GM12878 (cell line): ENCODE measurements around the gene SLC25A27. TPM values are rescaled to one million over a fixed set of nuclear protein-coding genes. Genes with fewer than 3 reads are reported as not detected.

ENCODE experiments used
- ATAC-seq: fragments of 200-7000 bp; cut with Tn5 transposase; 3 replicates; pipeline ENCODE4 v1.9.1; 2020; ENCODE audit warnings: mild to moderate bottlenecking, moderate library complexity
- BruUV-seq: library from RNA; stranded (reverse); fragments of 400-500 nt; replicated peaks from 2 replicates; lab custom pipeline; 2021; lab: Mats Ljungman, UMichigan
- CTCF ChIA-PET: fragments of 300-600 bp; sonication (Branson Sonifier 250); formaldehyde crosslinking; extraction: SDS; loops from one replicate; lab custom pipeline; 2021; ENCODE audit warnings: inconsistent platforms; lab: Yijun Ruan, JAX
- POLR2A ChIA-PET: fragments of 350-600 bp; formaldehyde crosslinking; extraction: SDS; loops from one replicate; lab custom pipeline; 2021; ENCODE audit warnings: inconsistent platforms; lab: Charles Lee
- RAD21 ChIA-PET: fragments of 300-600 bp; sonication (Branson Sonifier 250); formaldehyde crosslinking; loops from one replicate; lab custom pipeline; 2023; ENCODE audit warnings: antibody characterized with exemption; ENCODE audit not compliant: unreplicated experiment; lab: Charles Lee
- SMC1A ChIA-PET: fragments of 300-600 bp; sonication (Branson Sonifier 250); formaldehyde crosslinking; loops from one replicate; lab custom pipeline; 2023; ENCODE audit not compliant: unreplicated experiment, uncharacterized antibody; lab: Charles Lee
- DNase-seq: peaks from one replicate; pipeline ENCODE4 v3.0.0-alpha.2; 2011; ENCODE audit warnings: low read depth, low spot score
- FAIRE-seq: peaks from 3 replicates; lab custom pipeline; 2011; peaks lifted over from hg19 to GRCh38; lab: Jason Lieb, UNC
- H2AFZ ChIP-seq: 2 replicates; pipeline ENCODE4 v1.6.0; 2011; ENCODE audit warnings: low read depth, low read length, control low read depth; ENCODE audit not compliant: control insufficient read depth
- H3K27ac ChIP-seq: 2 replicates; pipeline ENCODE4 v1.5.1; 2011; ENCODE audit warnings: control low read depth; ENCODE audit not compliant: control insufficient read depth, insufficient read depth
- H3K27me3 ChIP-seq, 2 experiments: replicated peaks in 1 of 2; 2 replicates each; pipeline versions ENCODE4 v1.6.0 to v1.6.1; 2011; ENCODE audit warnings: low read length in 1 of 2; ENCODE audit not compliant: control insufficient read depth in 2 of 2, insufficient read depth in 2 of 2
- H3K36me3 ChIP-seq, 2 experiments: 2 replicates each; pipeline ENCODE4 v1.5.1; 2011; ENCODE audit warnings: low read length in 1 of 2; ENCODE audit not compliant: control insufficient read depth in 2 of 2, insufficient read depth in 2 of 2
- H3K4me1 ChIP-seq: 2 replicates; pipeline ENCODE4 v1.6.1; 2011; ENCODE audit warnings: mild to moderate bottlenecking, low read length, moderate library complexity, mixed read lengths; ENCODE audit not compliant: control insufficient read depth, insufficient read depth
- H3K4me2 ChIP-seq: 2 replicates; pipeline ENCODE4 v1.6.0; 2011; ENCODE audit warnings: control low read depth; ENCODE audit not compliant: control insufficient read depth, insufficient read depth
- H3K4me3 ChIP-seq: fragments of 200-600 bp; sonication (generic); 2 replicates; pipeline ENCODE4 v1.5.1; 2016
- H3K79me2 ChIP-seq: 2 replicates; pipeline ENCODE4 v1.6.0; 2011; ENCODE audit warnings: low read length; ENCODE audit not compliant: control insufficient read depth, insufficient read depth
- H3K9ac ChIP-seq: 2 replicates; pipeline ENCODE4 v1.8.0; 2011; ENCODE audit warnings: low read length, control low read depth, mixed read lengths; ENCODE audit not compliant: control insufficient read depth, insufficient read depth
- H3K9me3 ChIP-seq: replicated peaks from 3 replicates; pipeline ENCODE4 v1.5.1; 2011; ENCODE audit warnings: mild to moderate bottlenecking, low read length; ENCODE audit not compliant: control insufficient read depth, insufficient read depth
- H4K20me1 ChIP-seq: 2 replicates; pipeline ENCODE4 v1.6.0; 2011; ENCODE audit not compliant: control insufficient read depth, insufficient read depth
- CHD1 ChIP-seq: IDR thresholded peaks from 2 replicates; pipeline ENCODE4 v1.6.1; 2012; ENCODE audit warnings: low read depth, low read length, improper control_type of control experiment
- EED ChIP-seq: sonication (generic); IDR thresholded peaks from 2 replicates; pipeline ENCODE4 v1.6.1; 2016; ENCODE audit warnings: antibody characterized with exemption, low read depth
- EZH2 ChIP-seq: IDR thresholded peaks from 2 replicates; pipeline ENCODE4 v1.6.1; 2012; ENCODE audit warnings: low read depth, mild to moderate bottlenecking, control low read depth, inconsistent platforms, low read length, borderline replicate concordance; ENCODE audit not compliant: control insufficient read depth
- FOXK2 ChIP-seq: fragments of 450-650 bp; IDR thresholded peaks from 2 replicates; pipeline ENCODE4 v1.6.1; 2017; ENCODE audit warnings: mild to moderate bottlenecking, moderate library complexity
- FOXM1 ChIP-seq: IDR thresholded peaks from 2 replicates; pipeline ENCODE4 v1.6.1; 2012; ENCODE audit warnings: low read depth, mild to moderate bottlenecking, inconsistent platforms, low read length, moderate library complexity
- HDGF ChIP-seq: fragments of 450-650 bp; IDR thresholded peaks from 2 replicates; pipeline ENCODE4 v1.6.1; 2016; ENCODE audit warnings: antibody characterized with exemption
- IRF5 ChIP-seq: fragments of 450-650 bp; IDR thresholded peaks from 2 replicates; pipeline ENCODE4 v1.6.1; 2017; ENCODE audit warnings: borderline replicate concordance
- MYC ChIP-seq: IDR thresholded peaks from 2 replicates; pipeline ENCODE4 v1.6.1; 2011; ENCODE audit warnings: mild to moderate bottlenecking, low read length, moderate library complexity, inconsistent platforms; ENCODE audit not compliant: insufficient read depth, insufficient replicate concordance, insufficient read length, severe bottlenecking
- RFX5 ChIP-seq: IDR thresholded peaks from 2 replicates; pipeline ENCODE4 v1.6.1; 2011; ENCODE audit warnings: low read depth, low read length, improper control_type of control experiment
- STAT1 ChIP-seq: fragments of 450-650 bp; conservative IDR thresholded peaks from 2 replicates; pipeline ENCODE4 v1.6.1; 2014; ENCODE audit warnings: antibody characterized with exemption, mild to moderate bottlenecking
- SUZ12 ChIP-seq: fragments of 200-600 bp; sonication (generic); IDR thresholded peaks from one replicate; pipeline ENCODE4 v1.6.1; 2018; ENCODE audit warnings: antibody characterized with exemption, mild to moderate bottlenecking; ENCODE audit not compliant: unreplicated experiment
- ZNF217 ChIP-seq: fragments of 450-650 bp; IDR thresholded peaks from 2 replicates; pipeline ENCODE4 v1.6.1; 2017; ENCODE audit warnings: antibody characterized with exemption, mild to moderate bottlenecking
- WGBS: methylation state at CpG from one replicate; pipeline ENCODE4 v1.1.6; 2016; ENCODE audit warnings: low lambda C conversion rate; ENCODE audit not compliant: insufficient replicate concordance, insufficient coverage; ENCODE audit errors: missing lambda C conversion rate; 5-methylcytosine and 5-hydroxymethylcytosine counted together
- in situ Hi-C: fragments of 300-500 bp; cut with MboI; formaldehyde crosslinking; loops from 9 replicates; pipeline ENCODE4 v1.14.3; 2018; ENCODE audit warnings: mixed read lengths
- intact Hi-C: fragments of 100-400 bp; cut with micrococcal nuclease; formaldehyde crosslinking; loops from one replicate; pipeline ENCODE4 v1.14.2; 2022; ENCODE audit not compliant: unreplicated experiment
- polyA plus RNA-seq, 11 experiments: library from polyadenylated mRNA; depleted of rRNA in 4 of 11; unstranded in 6 of 11; stranded (reverse) in 5 of 11; fragments of >200 nt; fragmentation: Nextera tagmentation in 4 of 11; fragmentation: Illumina TruSeq in 1 of 11; extraction: Ambion mirVana in 4 of 11; extraction: Trizol in 1 of 11; gene quantifications; 1 replicate in 1 of 11; 2 replicates in 10 of 11; pipeline versions ENCODE4 v1.2.1 to v1.2.3, GENCODE V29; 2011 to 2016; ENCODE audit warnings: inconsistent platforms in 2 of 11, missing spikeins in 2 of 11, low read depth in 1 of 11
- total RNA-seq, 4 experiments: library from RNA; depleted of rRNA in 3 of 4; stranded (reverse); fragments of >200 nt in 3 of 4; fragmentation: Illumina TruSeq in 1 of 4; extraction: Trizol in 1 of 4; gene quantifications; 2 replicates each; pipeline versions ENCODE4 v1.2.1 to v1.2.3, GENCODE V29; 2013 to 2021
- TF ChIP-seq, protein P1 (sequence below): fragments of 450-650 bp; IDR thresholded peaks from 2 replicates; pipeline ENCODE4 v1.6.1; 2016; ENCODE audit warnings: mild to moderate bottlenecking
- TF ChIP-seq, protein P2 (sequence below): IDR thresholded peaks from 2 replicates; pipeline ENCODE4 v1.6.1; 2012; ENCODE audit warnings: low read depth, low read length, improper control_type of control experiment
- TF ChIP-seq, protein P3 (sequence below): fragments of 450-650 bp; conservative IDR thresholded peaks from 2 replicates; pipeline ENCODE4 v1.6.1; 2017; ENCODE audit warnings: mild to moderate bottlenecking, moderate library complexity
- TF ChIP-seq, protein P4 (sequence below): fragments of 450-650 bp; IDR thresholded peaks from 2 replicates; pipeline ENCODE4 v1.6.1; 2017; ENCODE audit warnings: antibody characterized with exemption, mild to moderate bottlenecking, moderate library complexity

The SLC25A27 gene
- total and polyA plus RNA-seq, 10 of the 15 experiments (the other 5 are each of a cell fraction or from before 2014, with no cell fraction given) = not detected

DNA sequence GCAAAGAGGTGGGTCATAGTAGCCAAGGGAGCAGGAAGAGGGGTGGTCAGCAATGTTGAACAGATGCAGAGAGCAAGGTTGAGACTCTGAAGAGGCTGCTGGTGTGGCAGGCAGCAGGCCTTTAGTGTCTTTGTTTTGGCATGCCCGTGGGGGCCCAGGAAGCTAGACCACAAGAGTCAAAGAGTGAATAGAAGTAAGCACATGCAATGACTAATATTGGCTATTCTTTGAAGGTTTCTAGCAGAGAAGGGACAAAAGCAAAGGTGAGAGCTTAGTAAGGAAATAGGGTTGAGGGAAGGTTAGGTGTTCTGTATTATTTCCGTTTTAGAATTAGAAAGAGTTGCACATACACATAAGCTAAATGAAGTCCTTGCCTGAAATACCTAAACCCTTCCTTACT is 53.7 kb downstream of the SLC25A27 start (continued):
- TF ChIP-seq RFX5 (no peak), MYC (no peak)

DNA sequence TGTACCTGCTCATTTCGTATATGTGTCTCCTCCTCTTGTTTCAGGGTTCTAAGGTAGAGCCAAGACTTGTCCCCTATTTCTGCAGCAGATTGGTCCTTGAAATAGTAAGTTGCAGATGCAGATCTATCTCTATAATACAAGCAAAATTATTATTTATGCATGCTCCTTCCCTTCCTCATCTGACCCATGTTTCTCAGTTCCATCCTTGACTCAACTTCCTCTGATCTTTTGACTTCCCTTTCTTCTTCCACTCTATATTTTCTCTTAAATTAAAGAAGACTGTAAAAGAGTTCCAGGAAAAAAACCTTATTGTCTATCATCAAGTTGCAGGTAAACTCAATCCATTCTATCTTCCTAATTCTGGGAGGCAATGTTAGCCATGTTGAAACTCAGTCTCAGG is 58.7 kb downstream of the SLC25A27 start:
- no peak overlapping the region for H3K4me2 ChIP-seq
- RAD21 ChIA-PET = no interaction called here
- no peak for TF ChIP-seq EZH2
- TF ChIP-seq, protein P1, sequence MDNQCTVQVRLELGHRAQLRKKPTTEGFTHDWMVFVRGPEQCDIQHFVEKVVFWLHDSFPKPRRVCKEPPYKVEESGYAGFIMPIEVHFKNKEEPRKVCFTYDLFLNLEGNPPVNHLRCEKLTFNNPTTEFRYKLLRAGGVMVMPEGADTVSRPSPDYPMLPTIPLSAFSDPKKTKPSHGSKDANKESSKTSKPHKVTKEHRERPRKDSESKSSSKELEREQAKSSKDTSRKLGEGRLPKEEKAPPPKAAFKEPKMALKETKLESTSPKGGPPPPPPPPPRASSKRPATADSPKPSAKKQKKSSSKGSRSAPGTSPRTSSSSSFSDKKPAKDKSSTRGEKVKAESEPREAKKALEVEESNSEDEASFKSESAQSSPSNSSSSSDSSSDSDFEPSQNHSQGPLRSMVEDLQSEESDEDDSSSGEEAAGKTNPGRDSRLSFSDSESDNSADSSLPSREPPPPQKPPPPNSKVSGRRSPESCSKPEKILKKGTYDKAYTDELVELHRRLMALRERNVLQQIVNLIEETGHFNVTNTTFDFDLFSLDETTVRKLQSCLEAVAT = no peak
- no peak for TF ChIP-seq STAT1
- TF ChIP-seq FOXM1 = no peak
- TF ChIP-seq, protein P2, sequence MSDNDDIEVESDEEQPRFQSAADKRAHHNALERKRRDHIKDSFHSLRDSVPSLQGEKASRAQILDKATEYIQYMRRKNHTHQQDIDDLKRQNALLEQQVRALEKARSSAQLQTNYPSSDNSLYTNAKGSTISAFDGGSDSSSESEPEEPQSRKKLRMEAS = no peak
- TF ChIP-seq, protein P3, sequence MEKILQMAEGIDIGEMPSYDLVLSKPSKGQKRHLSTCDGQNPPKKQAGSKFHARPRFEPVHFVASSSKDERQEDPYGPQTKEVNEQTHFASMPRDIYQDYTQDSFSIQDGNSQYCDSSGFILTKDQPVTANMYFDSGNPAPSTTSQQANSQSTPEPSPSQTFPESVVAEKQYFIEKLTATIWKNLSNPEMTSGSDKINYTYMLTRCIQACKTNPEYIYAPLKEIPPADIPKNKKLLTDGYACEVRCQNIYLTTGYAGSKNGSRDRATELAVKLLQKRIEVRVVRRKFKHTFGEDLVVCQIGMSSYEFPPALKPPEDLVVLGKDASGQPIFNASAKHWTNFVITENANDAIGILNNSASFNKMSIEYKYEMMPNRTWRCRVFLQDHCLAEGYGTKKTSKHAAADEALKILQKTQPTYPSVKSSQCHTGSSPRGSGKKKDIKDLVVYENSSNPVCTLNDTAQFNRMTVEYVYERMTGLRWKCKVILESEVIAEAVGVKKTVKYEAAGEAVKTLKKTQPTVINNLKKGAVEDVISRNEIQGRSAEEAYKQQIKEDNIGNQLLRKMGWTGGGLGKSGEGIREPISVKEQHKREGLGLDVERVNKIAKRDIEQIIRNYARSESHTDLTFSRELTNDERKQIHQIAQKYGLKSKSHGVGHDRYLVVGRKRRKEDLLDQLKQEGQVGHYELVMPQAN = no peak
- TF ChIP-seq, protein P4, sequence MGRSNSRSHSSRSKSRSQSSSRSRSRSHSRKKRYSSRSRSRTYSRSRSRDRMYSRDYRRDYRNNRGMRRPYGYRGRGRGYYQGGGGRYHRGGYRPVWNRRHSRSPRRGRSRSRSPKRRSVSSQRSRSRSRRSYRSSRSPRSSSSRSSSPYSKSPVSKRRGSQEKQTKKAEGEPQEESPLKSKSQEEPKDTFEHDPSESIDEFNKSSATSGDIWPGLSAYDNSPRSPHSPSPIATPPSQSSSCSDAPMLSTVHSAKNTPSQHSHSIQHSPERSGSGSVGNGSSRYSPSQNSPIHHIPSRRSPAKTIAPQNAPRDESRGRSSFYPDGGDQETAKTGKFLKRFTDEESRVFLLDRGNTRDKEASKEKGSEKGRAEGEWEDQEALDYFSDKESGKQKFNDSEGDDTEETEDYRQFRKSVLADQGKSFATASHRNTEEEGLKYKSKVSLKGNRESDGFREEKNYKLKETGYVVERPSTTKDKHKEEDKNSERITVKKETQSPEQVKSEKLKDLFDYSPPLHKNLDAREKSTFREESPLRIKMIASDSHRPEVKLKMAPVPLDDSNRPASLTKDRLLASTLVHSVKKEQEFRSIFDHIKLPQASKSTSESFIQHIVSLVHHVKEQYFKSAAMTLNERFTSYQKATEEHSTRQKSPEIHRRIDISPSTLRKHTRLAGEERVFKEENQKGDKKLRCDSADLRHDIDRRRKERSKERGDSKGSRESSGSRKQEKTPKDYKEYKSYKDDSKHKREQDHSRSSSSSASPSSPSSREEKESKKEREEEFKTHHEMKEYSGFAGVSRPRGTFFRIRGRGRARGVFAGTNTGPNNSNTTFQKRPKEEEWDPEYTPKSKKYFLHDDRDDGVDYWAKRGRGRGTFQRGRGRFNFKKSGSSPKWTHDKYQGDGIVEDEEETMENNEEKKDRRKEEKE = no peak
- TF ChIP-seq CHD1 = no peak
- no peak for TF ChIP-seq ZNF217
- no peak for TF ChIP-seq FOXK2
- no peak for TF ChIP-seq IRF5
- no peak for TF ChIP-seq EED
- no peak for TF ChIP-seq SUZ12
- TF ChIP-seq HDGF = no peak

More for the DNA sequence above, 58.7 kb downstream of the SLC25A27 start:
- ChIA-PET CTCF (no interaction called here), POLR2A (no interaction called here), SMC1A (no interaction called here)
- Histone ChIP-seq H4K20me1 (no peaks in the 10 kb centered on the region), H3K4me1 (no peaks in the 10 kb centered on the region), H3K27me3 (no peaks in the 10 kb centered on the region), H3K4me3 (no peak overlapping the region), H3K9me3 (no peaks in the 10 kb centered on the region), H3K9ac (no peak overlapping the region), H2AFZ (no peak overlapping the region), H3K79me2 (no peaks in the 10 kb centered on the region), H3K36me3 (no peaks in the 10 kb centered on the region), H3K27ac (no peak overlapping the region)
- intact Hi-C loops (no loop called here), in situ Hi-C loops (no loop called here)
- no TSS peak for BruUV-seq
- no peak for DNase-seq
- ATAC-seq = no peak
- 0% methylated on average over 1 of the region's 1 CpG for WGBS
- no peak for FAIRE-seq
